Measurements from ENCODE around the gene PXMP2. TPM values are rescaled to one million over a fixed set of nuclear protein-coding genes. Genes with fewer than 3 reads are reported as not detected.

The PXMP2 gene
- total and polyA plus RNA-seq, 2 of the 8 experiments (the other 6 are each of a cell fraction or from before 2014, with no cell fraction given) = 13.8 to 15.1 TPM

GRCh38 chr12:132711080-132711843 is 23.9 kb downstream of the PXMP2 start (continued):
- TF ChIP-seq USF2 (IDR thresholded peaks at IDR 0.05; ENCODE audit: low read length) = no peak
- no peak for TF ChIP-seq CHD2 (IDR thresholded peaks at IDR 0.05; ENCODE audit: low read length)
- no peak for TF ChIP-seq GTF2F1 (IDR thresholded peaks at IDR 0.05; ENCODE audit: borderline replicate concordance, low read depth, low read length)
- TF ChIP-seq SIN3A (conservative IDR thresholded peaks at IDR 0.05 in 1 of 2, IDR thresholded peaks at IDR 0.05 in 1 of 2; ENCODE audit: low read depth in 1 of 2, low read length in 2 of 2) = no peak
